GM10847 (cell line): ENCODE measurements around the gene TGFBR1.

Source experiments
- POLR2A ChIP-seq: IDR thresholded peaks from 2 replicates; pipeline ENCODE4 v1.6.1; 2011; ENCODE audit not compliant: insufficient read length; ENCODE audit errors: extremely low read depth

Gene TGFBR1

DNA sequence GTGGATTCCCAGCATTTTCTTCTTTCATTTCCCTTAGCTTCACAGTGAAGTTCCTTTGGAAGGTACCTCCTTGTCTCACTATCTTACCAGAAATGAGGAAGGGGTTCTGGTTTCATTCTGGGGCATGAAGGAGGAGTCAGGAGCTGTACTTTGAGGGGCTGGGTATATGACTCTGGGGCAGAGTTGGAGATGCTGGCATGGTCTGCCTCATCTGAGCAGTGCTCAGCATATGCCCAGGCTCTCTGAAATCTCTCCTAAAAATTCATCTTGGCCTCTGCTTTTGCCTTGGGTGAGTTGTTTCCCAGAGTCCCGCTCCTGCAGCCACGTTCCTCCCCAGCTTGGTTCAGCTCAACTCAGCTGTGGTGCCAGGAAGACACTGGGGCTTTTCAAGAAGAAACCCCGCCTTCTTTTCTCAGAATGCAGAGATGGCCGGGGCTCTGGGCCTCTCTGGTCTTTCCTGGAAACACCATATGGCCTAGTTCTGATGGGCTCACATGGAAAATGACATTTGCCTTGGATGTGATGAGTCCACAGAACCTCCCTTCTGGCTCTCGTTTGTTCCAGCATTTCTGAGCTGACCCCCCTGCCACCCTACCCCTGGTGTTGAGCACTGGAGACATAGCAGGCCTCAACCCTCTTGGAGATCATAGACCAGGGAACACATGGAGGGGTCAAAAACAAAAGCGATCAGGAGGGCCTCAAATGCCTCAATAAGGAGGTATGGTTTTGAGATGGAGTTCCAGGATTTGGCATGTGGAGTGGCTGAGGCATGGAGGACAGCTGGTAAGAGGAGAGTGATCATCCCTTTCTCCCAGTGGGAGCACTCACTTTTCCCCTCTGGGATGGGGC lies 12.0 kb upstream of the TGFBR1 start:
- no peak for TF ChIP-seq POLR2A

DNA sequence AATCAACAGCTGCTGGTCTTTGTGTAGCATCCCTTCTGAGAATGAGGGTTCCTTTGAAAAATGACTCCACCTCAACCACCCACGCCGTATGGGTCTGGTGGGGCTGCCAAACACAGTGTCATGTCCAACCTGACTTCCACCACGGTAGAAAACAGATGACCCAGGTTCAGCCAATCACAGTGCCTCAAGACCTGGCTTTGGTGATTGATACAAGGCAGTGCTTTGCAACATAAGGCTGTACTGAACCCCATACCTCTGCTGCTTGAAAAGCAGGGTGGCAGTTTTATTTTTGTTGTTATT lies 11.5 kb upstream of the TGFBR1 start:
- no peak for TF ChIP-seq POLR2A

DNA sequence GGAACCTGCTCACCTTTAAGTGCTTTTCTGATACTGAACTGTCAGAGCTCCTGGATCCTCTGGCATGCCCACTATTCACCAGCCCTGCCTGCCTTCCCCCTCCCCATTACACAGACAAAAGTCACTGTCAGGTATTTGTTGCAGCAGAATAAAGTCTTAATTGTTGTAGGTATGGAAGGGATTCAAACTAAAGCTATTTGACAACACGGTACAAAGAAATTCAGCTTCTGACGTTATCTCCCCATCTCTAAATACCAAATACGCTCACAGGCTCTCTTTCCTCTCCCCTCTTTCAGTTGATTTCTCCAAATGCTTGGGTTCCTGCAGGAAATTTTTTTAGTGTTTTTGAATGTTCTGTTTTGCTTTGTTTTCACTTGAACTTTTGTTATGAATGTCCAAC lies 9.3 kb upstream of the TGFBR1 start:
- no peak for TF ChIP-seq POLR2A

DNA sequence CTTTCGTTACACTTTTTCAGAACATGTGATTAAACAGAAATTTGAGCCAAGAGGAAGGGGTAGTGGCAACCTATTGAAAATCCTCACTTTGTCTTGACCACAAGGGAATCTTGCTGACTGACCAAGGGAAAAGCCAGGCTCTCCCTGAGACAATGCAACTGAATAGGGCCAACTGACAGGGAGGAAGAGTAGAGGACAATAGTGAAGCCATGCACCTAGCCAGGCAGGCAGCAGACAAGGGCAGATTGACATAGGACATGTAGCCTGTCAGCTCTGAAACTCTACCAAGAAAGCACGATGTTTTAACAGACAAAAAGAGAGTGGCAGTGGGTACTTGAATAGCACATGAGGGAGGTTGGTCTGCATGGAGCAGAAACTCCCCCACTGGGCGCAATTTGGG lies 8.5 kb upstream of the TGFBR1 start:
- TF ChIP-seq POLR2A: no peak

DNA sequence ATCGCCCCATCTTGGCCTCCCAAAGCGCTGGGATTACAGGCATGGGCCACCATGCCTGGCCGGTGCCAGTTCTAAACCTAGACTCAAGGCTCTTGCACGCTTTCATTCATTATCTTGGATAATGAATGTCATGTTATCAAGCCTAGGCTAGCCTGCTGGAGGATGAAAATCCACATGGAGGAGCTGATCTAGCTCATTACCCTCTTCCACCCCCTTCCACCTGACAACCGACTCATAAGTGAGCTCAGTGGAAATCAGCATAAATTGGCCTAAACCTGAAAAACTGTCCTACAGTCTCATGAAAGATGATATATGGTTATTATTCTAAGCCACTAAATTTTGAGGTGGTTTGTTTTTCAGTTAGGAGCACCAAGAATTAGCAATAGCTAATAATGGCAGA lies 3.6 kb upstream of the TGFBR1 start:
- no peak for TF ChIP-seq POLR2A

DNA sequence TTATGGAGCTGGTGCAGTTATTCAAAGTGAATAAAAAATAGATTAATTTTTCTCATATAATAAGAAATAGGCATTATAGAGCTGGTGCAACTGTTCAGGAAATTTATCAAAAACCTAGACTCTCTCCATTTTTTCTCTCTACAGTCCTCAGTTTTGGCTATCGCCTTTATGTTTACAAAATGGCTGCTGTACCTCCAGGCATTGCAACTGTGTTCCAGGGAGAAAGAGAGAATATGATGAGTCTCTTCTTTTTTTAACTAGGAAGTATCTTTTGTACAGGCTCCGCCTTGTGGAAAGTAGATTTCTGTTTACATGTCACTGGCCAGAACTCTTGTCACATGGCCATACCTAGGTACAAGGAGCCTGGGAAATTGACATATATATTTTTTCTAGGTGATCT lies 3.1 kb upstream of the TGFBR1 start:
- no peak for TF ChIP-seq POLR2A

DNA sequence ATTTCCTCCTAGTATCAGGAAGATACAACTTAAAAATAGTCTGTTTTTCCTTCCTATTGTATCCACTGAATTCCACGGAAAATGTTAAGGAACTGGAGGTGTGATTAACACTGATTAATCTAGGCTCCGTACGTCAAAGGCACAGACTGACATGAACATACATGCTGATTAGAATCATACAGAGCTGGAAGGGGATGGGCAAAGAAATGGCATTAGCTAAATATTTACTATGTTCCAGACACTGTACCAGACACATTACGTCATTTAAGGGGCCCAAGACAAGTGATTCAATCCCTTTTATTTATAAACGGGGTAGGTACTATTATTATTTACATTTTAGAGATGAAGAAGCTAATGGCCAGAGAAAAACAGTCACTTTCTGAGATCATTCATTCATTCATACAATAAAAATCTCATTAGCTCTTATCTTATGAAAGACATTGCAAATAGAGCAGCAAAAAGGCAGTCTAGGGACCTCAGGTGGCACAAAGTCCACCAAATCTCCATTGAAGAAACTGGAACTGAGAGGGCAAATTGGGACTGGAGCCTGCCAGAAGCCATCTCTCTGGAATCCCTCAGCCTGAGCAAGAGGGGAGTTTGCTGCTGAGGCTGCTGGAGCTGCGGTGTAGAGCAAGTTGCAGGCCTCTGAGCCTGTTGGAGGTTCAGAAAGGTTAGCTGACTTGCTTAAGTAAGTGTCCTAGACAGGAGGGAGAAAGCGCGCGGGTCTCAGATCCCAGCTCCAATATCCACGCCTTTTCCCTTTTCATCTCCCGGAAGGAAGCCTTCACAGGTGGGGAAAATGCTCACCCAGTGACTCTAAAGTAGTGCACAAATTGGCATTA lies 1.6 kb upstream of the TGFBR1 start:
- TF ChIP-seq POLR2A: no peak

DNA sequence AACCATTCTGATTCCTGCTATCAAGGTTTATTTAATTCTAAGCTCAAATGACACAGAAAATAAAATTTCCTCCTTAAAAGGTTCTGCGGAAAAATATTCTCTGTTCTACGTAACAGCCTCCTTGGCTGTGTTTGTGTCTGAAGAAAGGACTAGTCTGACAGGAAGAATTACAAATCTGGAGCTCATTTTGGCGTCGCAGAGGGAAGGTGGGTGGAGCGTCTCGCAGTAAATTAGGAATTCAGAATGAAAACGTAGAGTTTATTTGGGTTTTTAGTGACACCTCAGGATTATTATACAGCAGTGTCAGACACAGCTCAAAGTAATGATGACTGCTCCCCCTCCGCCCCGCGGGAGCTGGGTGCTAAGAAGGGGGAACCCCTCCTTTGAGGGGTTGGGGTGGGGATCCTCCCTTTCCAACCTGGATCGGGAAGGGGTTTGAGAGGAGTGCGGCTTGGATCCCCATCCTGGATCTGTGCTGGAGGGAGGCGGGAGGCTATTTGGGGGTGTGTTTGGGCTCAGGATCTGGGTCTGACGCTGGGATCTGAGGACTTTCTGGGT lies 933 bp upstream of the TGFBR1 start:
- TF ChIP-seq POLR2A: no peak

DNA sequence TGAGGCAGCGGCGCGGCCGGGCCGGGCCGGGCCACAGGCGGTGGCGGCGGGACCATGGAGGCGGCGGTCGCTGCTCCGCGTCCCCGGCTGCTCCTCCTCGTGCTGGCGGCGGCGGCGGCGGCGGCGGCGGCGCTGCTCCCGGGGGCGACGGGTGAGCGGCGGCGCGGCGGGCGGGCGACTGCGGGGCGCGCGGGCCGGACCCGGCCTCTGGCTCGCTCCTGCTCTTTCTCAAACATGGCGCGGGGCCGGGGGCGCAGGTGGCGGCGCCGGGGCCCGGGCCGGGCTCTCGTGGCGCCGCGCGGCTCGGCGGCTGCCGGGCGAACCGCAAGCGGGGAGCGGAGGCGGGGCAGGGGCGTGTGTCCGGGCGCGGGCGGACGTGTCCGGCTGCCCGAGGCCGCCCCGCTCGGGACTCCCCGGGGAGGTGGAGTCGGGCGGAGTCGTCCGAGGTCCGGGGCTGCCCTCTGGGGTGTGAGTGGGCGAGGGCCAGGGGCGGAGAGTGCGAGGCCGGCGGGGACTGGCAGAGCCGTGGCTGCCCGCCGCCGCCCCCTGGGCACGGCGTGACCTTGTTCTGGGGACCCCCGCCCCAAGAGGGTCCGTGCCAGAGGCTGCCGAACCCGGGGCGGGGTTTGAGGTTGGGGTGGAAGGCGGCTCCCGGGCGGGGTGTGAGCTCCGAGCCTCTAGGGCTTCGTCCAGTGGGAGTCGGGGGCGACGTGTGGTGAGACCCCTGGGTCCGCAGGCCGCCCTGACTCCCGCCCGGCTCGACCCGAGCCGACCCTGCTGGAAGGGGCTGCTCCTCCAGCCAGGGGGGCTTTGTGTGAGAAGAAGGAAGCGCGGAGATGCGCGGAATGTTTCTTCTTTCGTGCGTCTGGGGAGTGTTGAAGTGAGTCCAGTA lies 485 bp downstream of the TGFBR1 start:
- no peak for TF ChIP-seq POLR2A

DNA sequence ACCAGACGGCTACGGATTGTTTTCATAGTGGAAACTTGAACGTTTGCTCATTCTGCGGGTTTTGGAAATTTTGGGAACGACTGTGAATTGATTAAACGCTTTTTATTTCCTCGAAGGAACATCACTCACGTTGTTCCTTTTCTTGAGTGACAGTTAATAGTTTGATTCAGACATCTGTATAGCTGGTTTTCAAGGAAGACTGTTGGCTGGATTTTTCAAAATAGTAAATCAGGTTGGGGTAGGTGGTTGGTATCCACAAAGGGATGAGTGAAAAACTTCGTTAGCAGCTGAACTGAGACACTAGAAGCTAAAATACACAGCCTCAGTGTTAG lies 1.1 kb downstream of the TGFBR1 start:
- TF ChIP-seq POLR2A: no peak

DNA sequence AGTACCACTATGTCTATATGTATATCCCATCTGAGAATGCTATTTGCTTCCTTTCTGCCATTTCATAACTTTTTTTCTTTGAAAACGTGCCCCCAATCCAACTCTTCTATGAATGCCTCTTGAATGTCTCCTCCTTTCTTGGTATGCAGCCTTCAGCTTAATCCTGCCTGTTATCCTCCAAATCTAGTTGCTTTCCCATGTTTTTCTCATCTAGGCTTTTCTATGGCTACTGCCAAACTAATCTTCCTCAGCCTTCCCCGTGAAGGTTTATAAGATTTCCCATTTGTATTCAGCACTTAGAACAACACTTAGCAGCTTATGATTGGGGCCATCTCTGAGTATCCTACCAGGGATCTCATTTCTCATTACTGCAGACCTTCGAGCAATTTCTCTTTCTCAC lies 2.5 kb downstream of the TGFBR1 start:
- TF ChIP-seq POLR2A: no peak

DNA sequence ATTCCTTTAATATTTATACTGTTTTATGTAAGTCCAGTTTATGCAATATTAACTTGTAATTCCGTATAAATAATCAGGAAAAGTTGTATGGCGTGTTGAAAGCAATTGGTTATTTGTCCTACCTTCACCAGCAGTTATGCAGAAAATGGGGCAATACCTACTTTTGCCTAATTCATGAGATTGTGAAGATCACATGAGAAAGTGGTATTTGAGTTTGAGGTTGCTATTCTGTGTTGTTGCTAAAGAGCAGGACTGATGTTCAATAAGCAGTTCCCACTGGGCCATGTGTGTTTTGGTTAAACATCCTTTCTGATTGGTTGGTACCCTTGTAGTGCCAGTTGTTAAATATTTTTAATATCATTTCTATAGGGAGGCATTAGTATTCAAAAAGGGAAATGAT lies 3.2 kb downstream of the TGFBR1 start:
- no peak for TF ChIP-seq POLR2A

DNA sequence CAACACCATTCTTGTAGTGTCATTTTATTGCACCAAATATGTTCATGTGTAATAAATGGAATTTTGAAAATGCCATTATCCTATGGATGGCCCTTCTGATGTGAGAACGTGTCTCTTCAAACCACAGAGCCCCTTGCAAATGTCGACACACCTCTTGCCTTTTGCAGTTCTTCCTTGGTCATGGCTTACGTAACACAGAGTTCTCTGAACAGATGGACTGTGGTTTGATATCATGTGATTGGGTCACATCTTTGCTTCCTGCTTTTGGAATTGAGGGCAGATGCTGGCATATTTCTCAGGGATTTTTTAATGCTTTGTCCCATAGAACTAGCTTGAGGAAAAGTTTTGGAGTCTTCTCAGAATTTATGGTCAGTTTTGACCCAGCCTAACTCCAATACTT lies 4.6 kb downstream of the TGFBR1 start:
- TF ChIP-seq POLR2A: no peak

DNA sequence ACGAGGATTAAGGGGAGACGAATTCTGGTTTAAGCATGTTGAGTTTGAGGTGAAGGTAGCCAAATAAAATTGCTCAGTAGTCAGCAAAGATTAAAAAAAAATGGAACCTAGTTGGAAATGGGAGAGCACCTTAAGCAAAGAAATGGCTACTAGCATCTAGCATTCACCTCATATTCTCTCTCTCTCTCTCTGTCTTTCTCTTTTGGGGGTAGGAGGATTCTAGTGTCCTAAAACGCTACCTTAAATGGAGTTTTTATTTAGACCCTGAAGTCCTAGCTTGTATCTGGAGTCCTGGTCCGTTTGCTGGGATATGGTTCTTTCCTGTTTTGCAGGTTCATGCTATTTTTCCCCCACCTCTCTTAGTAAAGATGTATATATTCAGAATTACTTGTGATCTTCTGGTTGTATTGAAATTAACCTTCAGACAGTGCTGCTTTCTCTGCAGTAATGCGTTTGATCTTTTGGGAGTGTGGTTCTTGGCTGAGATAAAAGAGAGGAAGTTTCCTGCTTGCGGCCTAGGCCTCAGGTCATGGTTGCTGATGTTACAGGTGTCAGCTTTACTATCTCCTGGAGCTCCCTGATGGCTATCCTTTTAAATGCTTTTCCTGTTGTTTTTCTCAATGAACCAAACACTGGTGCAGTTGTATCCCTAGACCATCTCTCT lies 8.0 kb downstream of the TGFBR1 start:
- TF ChIP-seq POLR2A: no peak
